A172 (cell line): ENCODE data around the gene ATXN1. TPM values are rescaled to one million over a fixed set of nuclear protein-coding genes. Genes with fewer than 3 reads are reported as not detected.
"Not testable (repeated sequence)": the region's sequence is repeated elsewhere in the genome, so short reads cannot be mapped to it uniquely, and the experiment has no call there.

ENCODE experiments used
- DNase-seq: peaks from one replicate; pipeline ENCODE4 v3.0.0-alpha.2; 2015; ENCODE audit warnings: low spot score
- total RNA-seq: library from RNA; depleted of rRNA; stranded (reverse); fragments of >200 nt; shearing (Covaris generic); gene quantifications from 2 replicates; pipeline ENCODE4 v1.2.3, GENCODE V29; 2014

ATXN1 gene
- total RNA-seq, 1 experiment from 2014 or later, result 12.4 TPM

DNA sequence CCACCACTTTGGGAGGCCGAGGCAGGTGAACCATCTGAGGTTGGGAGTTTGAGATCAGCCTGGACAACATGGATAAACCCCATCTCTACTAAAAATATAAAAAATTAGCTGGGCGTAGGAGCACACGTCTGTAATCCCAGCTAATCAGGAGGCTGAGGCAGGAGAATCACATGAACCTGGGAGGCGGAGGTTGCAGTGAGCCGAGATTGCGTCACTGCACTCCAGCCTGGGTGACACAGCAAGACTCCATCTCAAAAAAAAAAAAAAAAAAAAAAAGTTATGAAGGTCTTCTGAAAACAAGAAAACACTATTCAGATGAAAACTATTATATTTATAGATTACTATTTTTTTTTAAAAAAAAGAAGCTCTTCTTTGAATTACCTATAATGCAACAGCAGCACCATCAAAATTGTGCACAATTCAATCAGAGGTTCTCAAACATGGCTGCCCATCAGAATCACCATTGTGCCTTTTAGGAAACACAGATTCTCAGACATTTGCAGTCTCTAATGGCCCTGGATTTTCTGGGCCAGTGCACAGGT, 370.3 kb downstream of the ATXN1 start:
- not testable (repeated sequence) for DNase-seq

DNA sequence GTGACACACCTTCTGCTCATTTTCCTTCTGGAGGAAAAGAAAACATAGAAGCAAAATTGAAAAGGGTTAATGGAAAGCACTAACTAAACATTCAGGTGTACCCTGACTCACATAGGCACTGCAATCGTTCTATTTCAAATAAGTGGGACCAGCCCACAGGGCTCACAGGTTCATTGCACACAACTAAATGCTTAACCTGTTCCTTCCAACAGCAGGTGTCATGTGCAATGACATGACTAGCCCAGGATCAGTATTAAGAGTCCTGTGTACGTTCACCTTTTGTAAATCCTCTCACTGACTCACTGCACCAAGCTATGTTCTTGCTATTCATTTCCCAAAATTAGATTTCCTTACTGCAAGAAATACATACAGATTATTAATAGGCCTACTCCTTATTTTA, 371.6 kb downstream of the ATXN1 start:
- no peak for DNase-seq

DNA sequence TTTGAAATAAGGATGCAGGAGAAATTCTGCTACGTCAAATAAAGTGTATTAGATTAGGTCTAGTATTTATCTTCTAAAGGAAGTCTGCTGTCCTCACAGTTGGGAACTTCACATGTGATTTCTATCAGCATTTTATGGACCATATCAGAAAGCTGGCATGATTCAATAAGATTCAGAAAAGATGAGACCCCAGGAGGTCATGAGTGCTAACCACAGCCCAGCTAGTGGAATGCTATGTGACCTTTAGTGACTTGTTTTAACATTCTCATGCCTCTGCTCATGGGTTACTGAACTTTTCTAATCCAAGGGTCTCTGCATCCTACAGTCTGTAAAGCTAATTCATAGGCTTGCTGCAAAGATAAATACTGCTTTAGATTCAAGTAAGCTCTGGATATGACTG, 372.8 kb downstream of the ATXN1 start:
- DNase-seq, result peak; percentile 29

DNA sequence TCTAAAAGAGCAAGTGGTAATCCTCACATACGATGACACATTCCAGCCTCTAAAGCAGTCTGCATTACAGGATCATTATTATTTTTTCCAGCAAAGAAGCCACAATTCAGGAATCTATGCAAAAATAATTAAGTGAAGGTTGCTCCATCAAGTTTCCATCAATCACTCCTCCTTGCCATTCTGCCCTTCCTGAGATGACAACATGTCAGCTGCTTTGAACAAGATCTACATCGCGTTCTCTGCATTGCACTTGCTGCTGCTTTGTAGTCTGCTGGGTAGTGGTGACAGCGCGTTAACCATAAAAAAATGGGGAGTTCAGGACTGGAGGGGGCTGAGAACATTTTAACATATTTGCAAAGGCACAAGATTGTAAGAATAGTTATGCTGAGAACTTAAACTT, 375.2 kb downstream of the ATXN1 start:
- no peak for DNase-seq

- DNase-seq, result no peak
Measured at GRCh38 chr6:16383607-16384206, 377.6 kb downstream of the ATXN1 start.

- DNase-seq, result not testable (repeated sequence)
Measured at GRCh38 chr6:16381968-16382367, 379.3 kb downstream of the ATXN1 start.

DNA sequence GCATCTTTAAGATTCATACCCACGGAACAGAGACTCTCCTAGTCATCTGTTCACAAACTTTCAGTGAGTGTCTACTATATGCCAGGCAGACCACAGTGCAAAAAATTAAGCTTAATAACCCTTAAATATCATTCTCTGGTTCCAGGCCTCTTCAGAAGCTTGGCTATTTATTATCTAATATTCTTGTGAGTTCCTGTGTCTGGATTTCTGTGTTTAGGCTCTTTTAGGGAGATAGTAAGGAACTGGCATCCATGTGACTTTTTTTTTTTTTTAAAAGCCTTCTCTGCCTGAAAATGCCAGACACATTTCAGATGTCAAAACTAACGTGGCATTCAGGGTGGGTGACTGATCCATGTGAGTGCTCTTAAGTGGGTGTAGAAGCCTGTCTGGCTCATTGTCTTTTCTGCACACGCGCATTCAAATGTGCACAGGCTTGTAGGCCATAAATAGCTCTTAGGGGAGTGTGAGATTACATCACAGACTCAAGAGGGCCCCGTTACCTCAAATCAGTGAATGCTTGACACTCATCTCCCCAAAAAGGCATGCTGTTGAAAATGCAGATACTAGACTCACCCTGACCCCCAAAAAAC, 380.9 kb downstream of the ATXN1 start:
- no peak for DNase-seq

DNA sequence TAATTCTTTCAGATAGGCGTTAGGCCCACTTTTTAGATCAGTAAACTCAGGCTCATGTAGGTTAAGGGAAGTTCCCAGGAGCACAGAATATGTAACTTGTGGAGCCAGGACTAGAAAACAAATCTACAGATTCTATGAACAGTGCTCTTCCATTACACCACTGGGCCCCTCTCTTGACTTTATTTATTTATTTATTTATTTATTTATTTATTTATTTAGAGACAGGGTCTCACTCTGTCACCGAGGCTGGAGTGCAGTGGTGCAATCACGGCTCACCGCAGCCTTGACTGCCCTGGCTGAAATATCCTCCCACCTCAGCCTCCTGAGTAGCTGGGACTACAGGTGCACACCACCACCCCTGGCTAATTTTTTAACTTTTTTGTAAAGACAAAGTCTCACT, 382.9 kb downstream of the ATXN1 start:
- not testable (repeated sequence) for DNase-seq

DNA sequence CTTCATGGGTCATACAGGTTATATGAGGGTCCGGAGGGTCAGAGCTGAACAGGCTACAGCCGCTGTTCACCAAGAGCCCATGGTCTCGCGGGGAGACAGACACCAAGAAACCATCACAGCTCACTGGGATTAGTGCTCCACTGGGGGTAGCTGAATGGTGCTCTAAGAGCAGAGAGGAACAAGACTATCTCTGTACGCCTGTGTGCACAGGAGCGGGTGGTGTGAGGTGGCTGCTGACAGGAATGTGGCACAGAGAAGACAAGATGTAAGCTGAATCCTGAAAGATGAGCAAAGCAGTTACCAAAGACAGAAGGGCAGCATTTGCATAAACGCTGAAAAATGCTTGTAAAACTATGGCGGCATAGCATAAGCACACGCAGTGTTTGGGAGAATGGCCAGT, 383.8 kb downstream of the ATXN1 start:
- DNase-seq, result no peak

GRCh38 chr6:16375843-16376242, 385.4 kb downstream of the ATXN1 start:
- DNase-seq, result no peak

DNA sequence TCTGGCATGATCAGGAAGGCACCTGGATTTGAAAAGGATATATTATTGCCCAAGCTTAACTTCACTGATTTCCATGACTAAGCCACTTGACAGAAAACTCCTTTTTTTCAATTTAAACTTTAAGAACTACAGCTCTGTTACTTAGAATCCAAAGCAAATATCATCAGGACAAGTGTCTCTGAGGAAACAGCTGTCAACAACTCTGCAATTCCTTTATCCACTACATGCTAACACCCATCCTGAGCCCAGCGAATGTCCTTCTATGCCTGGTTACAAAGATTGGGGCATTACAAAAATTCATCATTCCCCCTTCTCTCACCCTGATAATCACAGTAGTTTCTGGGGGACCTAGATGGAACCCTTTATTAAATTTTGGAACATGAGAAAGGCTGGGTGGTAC, 386.1 kb downstream of the ATXN1 start:
- no peak for DNase-seq

GRCh38 chr6:16374461-16375200, 386.6 kb downstream of the ATXN1 start:
- no peak for DNase-seq

DNA sequence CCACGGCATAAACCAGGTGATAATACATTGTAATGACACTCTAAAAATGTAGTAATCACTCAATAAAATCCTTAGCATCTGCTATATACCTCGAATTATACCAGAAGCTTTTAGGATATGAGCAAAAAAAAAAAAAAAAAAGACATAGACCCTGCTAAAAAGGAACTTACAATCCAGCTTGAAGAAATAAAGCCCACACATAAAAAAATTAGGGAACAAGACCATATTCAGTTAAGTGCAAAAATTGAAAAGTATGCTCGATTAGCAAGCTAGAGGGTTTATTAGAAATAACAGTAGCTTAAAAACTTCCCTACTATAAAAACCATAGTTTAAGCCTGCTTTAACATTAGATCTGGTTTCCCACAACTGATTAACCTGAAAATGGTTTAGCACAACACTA, 387.2 kb downstream of the ATXN1 start:
- no peak for DNase-seq

GRCh38 chr6:16372029-16372776, 389.1 kb downstream of the ATXN1 start:
- DNase-seq, result no peak

DNA sequence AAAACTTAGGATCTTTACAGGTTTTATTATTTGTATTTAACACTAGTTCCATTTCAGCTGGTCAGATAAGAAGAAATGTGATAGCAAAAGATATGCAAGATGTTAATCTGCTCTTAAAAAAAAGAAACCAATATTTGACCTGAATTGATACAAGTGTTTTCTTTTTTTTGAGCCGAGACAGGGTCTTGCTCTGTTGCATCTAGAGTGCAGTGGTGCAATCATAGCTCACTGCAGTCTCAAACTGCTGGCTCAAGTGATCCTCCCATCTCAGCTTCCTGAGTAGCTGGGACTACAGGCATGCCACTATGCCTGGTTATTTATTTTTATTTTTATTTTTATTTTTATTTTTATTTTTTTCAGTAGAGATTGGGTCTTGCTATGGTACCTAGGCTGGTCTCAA, 389.9 kb downstream of the ATXN1 start:
- no peak for DNase-seq

GRCh38 chr6:16370943-16371342, 390.3 kb downstream of the ATXN1 start:
- DNase-seq, result no peak

DNA sequence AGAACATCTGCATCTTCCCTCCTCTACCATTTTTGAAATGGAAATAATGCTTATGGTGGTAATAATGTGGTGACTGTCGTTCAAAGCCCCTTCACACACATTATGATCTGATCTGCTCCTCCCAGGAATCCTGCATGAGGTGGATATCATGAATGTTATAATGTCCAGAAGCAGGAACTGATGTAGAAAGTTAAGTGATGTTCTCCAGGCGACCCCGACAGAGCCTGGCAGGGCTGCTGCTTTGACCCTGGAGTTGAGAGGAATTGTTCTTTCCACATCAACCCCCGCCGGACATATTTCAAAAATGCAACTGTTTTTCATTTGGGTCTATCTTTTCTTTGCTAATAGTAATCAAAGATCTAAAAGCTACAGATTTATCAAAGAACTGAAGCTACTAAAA, 391.3 kb downstream of the ATXN1 start:
- no peak for DNase-seq

- no peak for DNase-seq
Measured at GRCh38 chr6:16369140-16369745, 392.0 kb downstream of the ATXN1 start.

- no peak for DNase-seq
Measured at GRCh38 chr6:16367571-16367970, 393.7 kb downstream of the ATXN1 start.

- DNase-seq, result no peak
Measured at GRCh38 chr6:16363749-16364148, 397.5 kb downstream of the ATXN1 start.

DNA sequence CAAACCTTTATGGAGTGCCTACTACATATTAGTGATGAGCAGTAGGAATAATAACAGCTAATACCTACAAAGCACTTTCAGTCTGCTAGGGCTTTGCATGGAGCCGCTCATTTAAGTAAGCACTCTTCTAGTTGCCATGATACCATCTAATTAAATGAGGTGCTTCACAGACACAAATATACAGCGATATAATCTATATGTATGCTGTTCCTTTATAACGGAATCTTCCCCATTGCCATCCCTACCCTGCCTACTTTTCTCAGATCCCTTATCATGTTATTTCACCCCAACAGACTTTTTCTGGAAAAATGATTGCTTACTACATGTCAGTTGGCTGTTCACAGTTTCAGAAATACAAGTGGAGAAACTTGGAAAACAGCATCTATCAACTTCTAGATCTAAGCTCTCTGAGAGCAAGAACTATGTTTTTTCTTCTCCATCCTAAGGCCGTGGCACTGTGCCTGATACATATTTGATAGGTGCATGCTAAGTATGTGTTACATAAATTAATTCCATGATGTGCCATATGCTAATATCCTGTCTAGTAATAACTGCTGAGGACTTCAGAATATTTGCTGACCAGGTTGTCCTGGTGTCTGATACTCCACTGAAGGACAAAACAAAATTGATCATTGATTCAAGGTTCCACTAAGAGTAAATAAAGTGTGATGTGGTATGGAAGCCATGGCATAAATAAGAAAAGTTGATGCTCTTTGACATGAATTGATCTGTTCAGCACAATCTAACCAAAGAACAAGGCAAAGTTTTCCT, 398.3 kb downstream of the ATXN1 start:
- no peak for DNase-seq
